ENCODE measurements around the gene PIK3R5.

The PIK3R5 gene

GRCh38 chr17:8948462-8948861 lies 17.0 kb downstream of the PIK3R5 start:
- H3K27ac ChIP-seq, result no peak overlapping the region
- H2AFZ ChIP-seq (ENCODE audit: low read depth), result no peak overlapping the region
- H3K36me3 ChIP-seq (ENCODE audit: insufficient read depth), result no peaks in the 10 kb centered on the region
- H3K9ac ChIP-seq, result no peak overlapping the region
- no peaks in the 10 kb centered on the region for H3K79me2 ChIP-seq (ENCODE audit: insufficient read depth, low read depth)
- H3K4me2 ChIP-seq, result no peak overlapping the region
- no peaks in the 10 kb centered on the region for H4K20me1 ChIP-seq (ENCODE audit: insufficient read depth)
- TF ChIP-seq CTCF (conservative IDR thresholded peaks at IDR 0.05; ENCODE audit: low read depth, low read length), result no peak
- H3K27me3 ChIP-seq (ENCODE audit: insufficient read depth, low read depth), result no peaks in the 10 kb centered on the region
- no peak overlapping the region for H3K4me3 ChIP-seq (IDR thresholded peaks at IDR 0.05; ENCODE audit: insufficient read depth, low read depth, low read length)
- no peaks in the 10 kb centered on the region for H3K4me1 ChIP-seq (ENCODE audit: low read depth, poor library complexity, severe bottlenecking)

- Histone ChIP-seq H3K9ac (no peak overlapping the region), H3K4me2 (no peak overlapping the region), H3K27me3 (ENCODE audit: insufficient read depth, low read depth) (no peaks in the 10 kb centered on the region), H3K4me3 (IDR thresholded peaks at IDR 0.05; ENCODE audit: insufficient read depth, low read depth, low read length) (no peak overlapping the region), H3K79me2 (ENCODE audit: insufficient read depth, low read depth) (no peaks in the 10 kb centered on the region), H3K36me3 (ENCODE audit: insufficient read depth) (no peaks in the 10 kb centered on the region), H4K20me1 (ENCODE audit: insufficient read depth) (no peaks in the 10 kb centered on the region), H3K27ac (no peak overlapping the region), H3K4me1 (ENCODE audit: low read depth, poor library complexity, severe bottlenecking) (no peaks in the 10 kb centered on the region), H2AFZ (ENCODE audit: low read depth) (no peak overlapping the region)
- TF ChIP-seq CTCF (conservative IDR thresholded peaks at IDR 0.05; ENCODE audit: low read depth, low read length), result no peak
Observed at GRCh38 chr17:8947201-8947600, 18.3 kb downstream of the PIK3R5 start.

- Histone ChIP-seq H3K36me3 (ENCODE audit: insufficient read depth) (no peaks in the 10 kb centered on the region), H3K27me3 (ENCODE audit: insufficient read depth, low read depth) (no peaks in the 10 kb centered on the region), H2AFZ (ENCODE audit: low read depth) (no peak overlapping the region), H3K79me2 (ENCODE audit: insufficient read depth, low read depth) (no peaks in the 10 kb centered on the region), H3K9ac (no peak overlapping the region), H3K4me1 (ENCODE audit: low read depth, poor library complexity, severe bottlenecking) (no peaks in the 10 kb centered on the region), H3K4me3 (IDR thresholded peaks at IDR 0.05; ENCODE audit: insufficient read depth, low read depth, low read length) (no peak overlapping the region), H3K4me2 (no peak overlapping the region), H4K20me1 (ENCODE audit: insufficient read depth) (no peaks in the 10 kb centered on the region), H3K27ac (no peak overlapping the region)
- TF ChIP-seq CTCF (conservative IDR thresholded peaks at IDR 0.05; ENCODE audit: low read depth, low read length), result no peak
Observed at GRCh38 chr17:8946476-8946875, 19.0 kb downstream of the PIK3R5 start.

- H4K20me1 ChIP-seq (ENCODE audit: insufficient read depth), result no peaks in the 10 kb centered on the region
- no peak overlapping the region for H3K4me3 ChIP-seq (IDR thresholded peaks at IDR 0.05; ENCODE audit: insufficient read depth, low read depth, low read length)
- no peak overlapping the region for H2AFZ ChIP-seq (ENCODE audit: low read depth)
- no peak overlapping the region for H3K27ac ChIP-seq
- TF ChIP-seq CTCF (conservative IDR thresholded peaks at IDR 0.05; ENCODE audit: low read depth, low read length), result no peak
- H3K4me1 ChIP-seq (ENCODE audit: low read depth, poor library complexity, severe bottlenecking), result no peaks in the 10 kb centered on the region
- no peak overlapping the region for H3K4me2 ChIP-seq
- H3K27me3 ChIP-seq (ENCODE audit: insufficient read depth, low read depth), result no peaks in the 10 kb centered on the region
- H3K36me3 ChIP-seq (ENCODE audit: insufficient read depth), result no peaks in the 10 kb centered on the region
- no peak overlapping the region for H3K9ac ChIP-seq
- H3K79me2 ChIP-seq (ENCODE audit: insufficient read depth, low read depth), result no peaks in the 10 kb centered on the region
Observed at GRCh38 chr17:8946071-8946470, 19.4 kb downstream of the PIK3R5 start.

- no peak overlapping the region for H3K4me3 ChIP-seq (IDR thresholded peaks at IDR 0.05; ENCODE audit: insufficient read depth, low read depth, low read length)
- H3K27me3 ChIP-seq (ENCODE audit: insufficient read depth, low read depth), result no peaks in the 10 kb centered on the region
- H3K27ac ChIP-seq, result no peak overlapping the region
- H3K36me3 ChIP-seq (ENCODE audit: insufficient read depth), result no peaks in the 10 kb centered on the region
- no peaks in the 10 kb centered on the region for H3K79me2 ChIP-seq (ENCODE audit: insufficient read depth, low read depth)
- no peak overlapping the region for H2AFZ ChIP-seq (ENCODE audit: low read depth)
- TF ChIP-seq CTCF (conservative IDR thresholded peaks at IDR 0.05; ENCODE audit: low read depth, low read length), result no peak
- no peaks in the 10 kb centered on the region for H3K4me1 ChIP-seq (ENCODE audit: low read depth, poor library complexity, severe bottlenecking)
- no peak overlapping the region for H3K4me2 ChIP-seq
- no peaks in the 10 kb centered on the region for H4K20me1 ChIP-seq (ENCODE audit: insufficient read depth)
- H3K9ac ChIP-seq, result no peak overlapping the region
Observed at GRCh38 chr17:8944748-8945147, 20.8 kb downstream of the PIK3R5 start.

Data from KMS-11 (cell line).